ENCODE results near the gene KRTAP5-5.

Gene KRTAP5-5

DNA sequence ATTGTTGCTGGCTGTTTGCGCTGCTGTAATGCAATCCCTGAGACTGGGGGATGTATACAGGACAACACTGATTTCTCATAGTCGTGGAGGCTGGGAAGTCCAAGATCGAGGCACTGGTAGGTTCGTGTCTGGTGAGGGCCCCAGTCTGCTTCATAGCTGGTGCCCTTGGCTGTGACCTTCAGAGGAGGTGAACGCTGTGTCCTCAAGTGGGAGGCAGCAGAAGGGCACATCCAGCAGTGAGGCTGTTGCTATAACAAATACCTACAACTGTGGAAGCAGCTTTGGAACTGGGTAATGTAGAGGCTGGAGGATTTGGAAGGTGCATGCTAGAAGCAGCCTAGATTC, 21.3 kb downstream of the KRTAP5-5 start:
- no peak for TF ChIP-seq JUND (IDR thresholded peaks at IDR 0.05; ENCODE audit: low read depth)
- in situ Hi-C loops (cut with HindIII; ENCODE audit: low pct_unique_long_range_greater_than_20kb, low sequenced_read_pairs) = no loop called here
- no peak for DNase-seq (ENCODE audit: low read depth in 1 of 2, low spot score in 1 of 2)

DNA sequence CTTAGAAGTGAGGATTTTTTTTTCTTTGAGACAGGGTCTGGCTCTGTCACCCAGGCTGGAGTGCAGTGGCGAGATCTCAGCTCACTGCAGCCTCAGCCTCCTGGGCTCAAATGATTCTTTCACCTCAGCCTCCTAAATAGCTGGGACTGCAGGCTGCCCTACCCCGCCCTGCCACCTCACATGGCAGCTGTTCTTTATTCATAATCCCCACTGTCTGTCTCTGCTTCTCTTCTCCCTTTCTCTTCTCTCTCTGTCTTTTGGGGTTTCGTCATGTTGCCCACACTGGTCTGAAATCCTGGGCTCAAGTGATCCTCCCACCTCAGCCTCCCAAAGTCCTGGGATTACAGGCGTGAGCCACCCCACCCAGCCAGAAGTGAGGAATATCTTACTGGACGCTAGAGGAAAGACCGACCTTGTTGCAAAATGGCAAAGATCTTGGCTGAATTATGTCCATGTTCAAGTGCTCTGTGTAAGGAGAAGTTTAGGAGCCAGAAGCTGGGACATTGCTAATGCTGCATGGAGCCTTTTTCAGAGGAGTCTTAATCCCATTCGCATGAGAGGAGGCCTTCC, 21.9 kb downstream of the KRTAP5-5 start:
- TF ChIP-seq JUND (IDR thresholded peaks at IDR 0.05; ENCODE audit: low read depth) = no peak
- no peak for DNase-seq (ENCODE audit: low read depth in 1 of 2, low spot score in 1 of 2)
- in situ Hi-C loops (cut with HindIII; ENCODE audit: low pct_unique_long_range_greater_than_20kb, low sequenced_read_pairs) = no loop called here

DNA sequence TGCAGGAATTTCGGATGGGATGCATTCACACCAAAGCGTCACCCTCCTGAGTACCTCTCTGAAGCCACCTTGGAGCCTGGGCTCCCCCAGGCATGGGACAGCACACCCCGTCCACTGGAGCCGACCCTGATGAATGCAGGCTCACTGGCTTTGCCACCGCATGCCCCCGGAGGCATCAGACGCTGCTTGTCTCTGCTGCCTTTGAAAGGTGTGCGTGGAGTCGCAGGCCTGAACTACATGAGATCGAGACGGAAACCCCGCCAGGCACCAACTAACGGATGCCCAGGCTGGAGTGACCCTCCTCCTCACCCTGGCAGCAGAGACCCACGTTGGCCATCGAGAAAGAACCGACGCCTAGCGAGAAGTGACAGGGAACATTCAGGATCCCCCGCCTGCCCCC, 22.5 kb downstream of the KRTAP5-5 start:
- DNase-seq (ENCODE audit: low read depth in 1 of 2, low spot score in 1 of 2) = no peak
- in situ Hi-C loops (cut with HindIII; ENCODE audit: low pct_unique_long_range_greater_than_20kb, low sequenced_read_pairs) = no loop called here
- no peak for TF ChIP-seq JUND (IDR thresholded peaks at IDR 0.05; ENCODE audit: low read depth)

DNA sequence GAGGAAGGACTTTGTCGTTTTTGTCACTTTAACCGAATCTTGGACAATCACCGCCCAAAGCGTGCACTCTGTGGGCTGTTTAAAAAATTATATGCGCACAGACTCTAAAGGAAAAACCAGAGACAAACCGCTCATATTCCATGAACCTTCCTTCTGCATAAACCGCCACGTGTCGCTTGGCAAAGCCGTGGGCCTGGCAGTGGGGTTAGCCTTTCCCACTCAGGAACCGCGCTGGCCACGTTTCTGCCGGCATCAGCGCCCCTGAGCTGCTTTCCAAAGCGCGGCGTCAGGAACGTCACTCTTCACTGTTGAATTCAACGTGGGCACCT, 22.8 kb downstream of the KRTAP5-5 start:
- no peak for DNase-seq (ENCODE audit: low read depth in 1 of 2, low spot score in 1 of 2)
- in situ Hi-C loops (cut with HindIII; ENCODE audit: low pct_unique_long_range_greater_than_20kb, low sequenced_read_pairs) = no loop called here
- TF ChIP-seq JUND (IDR thresholded peaks at IDR 0.05; ENCODE audit: low read depth) = no peak

DNA sequence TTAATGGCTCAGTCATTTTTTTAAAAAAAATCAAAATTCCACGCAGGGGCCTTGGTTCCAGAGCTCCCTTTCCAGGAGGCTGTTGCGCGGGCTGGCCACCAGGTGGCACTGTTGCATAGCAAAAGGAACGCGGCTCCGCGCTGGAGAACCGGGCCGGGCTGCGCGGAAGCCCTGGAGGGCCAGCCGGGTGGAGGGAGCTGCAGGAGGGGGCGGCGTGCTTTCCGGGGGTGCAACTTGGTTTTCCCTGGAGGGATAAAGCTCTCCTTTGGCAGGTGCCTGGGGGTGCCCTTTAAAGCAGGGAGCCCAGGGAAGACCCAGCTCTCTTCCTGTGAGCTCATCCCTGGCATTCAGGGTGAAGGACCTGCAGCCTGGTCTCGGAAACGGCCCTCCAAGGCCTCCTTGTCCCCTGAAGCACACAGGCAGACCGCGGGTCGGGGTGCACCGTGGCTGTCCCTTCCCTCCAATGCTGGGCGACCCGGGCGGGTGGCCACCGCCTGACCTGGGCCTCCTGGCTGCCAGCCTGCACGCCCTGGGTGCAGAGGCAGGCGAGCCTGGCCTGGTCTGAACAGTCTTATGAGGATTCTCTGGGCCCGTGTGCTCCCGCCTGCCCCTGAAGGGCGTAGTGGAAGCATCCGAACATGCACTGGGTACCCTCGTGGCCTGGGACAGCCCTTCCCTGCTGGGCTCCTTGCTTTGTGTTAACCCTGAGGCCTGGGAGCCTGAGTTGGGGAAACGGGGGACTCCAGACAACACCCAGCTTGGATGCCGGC, 23.4 kb downstream of the KRTAP5-5 start:
- in situ Hi-C loops (cut with HindIII; ENCODE audit: low pct_unique_long_range_greater_than_20kb, low sequenced_read_pairs) = no loop called here
- DNase-seq (ENCODE audit: low read depth in 1 of 2, low spot score in 1 of 2) = peak; percentile 46 to 82

DNA sequence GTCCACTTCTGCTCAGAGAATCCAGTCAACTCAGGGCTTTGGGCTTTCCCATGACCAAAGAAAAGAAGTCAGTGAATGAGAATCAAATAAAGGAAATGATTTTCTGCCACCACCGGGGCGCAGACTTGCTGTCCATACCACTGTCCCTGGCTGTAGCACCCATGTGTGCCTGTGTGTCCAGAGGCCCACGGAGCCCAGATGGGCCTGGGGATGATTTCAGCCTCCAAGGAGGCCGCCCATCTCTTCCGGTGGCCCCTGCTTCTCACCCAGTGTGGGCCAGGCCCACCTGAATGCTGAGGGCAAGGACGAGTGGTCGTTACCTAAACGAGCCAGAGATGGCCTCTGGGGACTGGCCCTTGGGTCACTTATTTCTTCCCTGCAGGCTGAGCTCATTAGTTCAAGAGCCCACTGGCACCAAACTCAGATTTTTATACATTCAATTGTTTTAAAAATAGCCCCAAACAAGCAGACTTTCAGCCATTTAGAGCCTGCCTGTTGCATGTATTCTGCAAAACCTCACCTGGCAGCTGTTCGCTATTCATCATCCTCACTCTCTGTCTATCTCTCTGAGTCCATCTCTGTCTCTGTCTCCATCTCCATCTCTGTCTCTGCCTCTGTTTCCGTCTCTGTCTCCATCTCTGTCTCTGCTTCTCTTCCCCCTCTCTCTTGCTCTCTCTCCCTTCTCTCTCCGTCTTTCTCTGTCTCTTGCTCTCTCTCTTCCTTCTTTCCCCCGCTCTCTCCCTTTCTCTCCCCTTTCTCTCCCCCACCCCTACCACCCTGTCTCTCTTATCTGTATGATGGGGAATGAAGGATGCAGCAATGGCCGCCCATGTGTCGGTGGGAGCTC, 24.2 kb downstream of the KRTAP5-5 start:
- DNase-seq (ENCODE audit: low read depth in 1 of 2, low spot score in 1 of 2) = peak in 1 of 2 experiments; percentile 26
- no peak for TF ChIP-seq JUND (IDR thresholded peaks at IDR 0.05; ENCODE audit: low read depth)
- in situ Hi-C loops (cut with HindIII; ENCODE audit: low pct_unique_long_range_greater_than_20kb, low sequenced_read_pairs) = no loop called here

More for the DNA sequence above, 23.4 kb downstream of the KRTAP5-5 start:
- TF ChIP-seq JUND (IDR thresholded peaks at IDR 0.05; ENCODE audit: low read depth) = no peak

DNA sequence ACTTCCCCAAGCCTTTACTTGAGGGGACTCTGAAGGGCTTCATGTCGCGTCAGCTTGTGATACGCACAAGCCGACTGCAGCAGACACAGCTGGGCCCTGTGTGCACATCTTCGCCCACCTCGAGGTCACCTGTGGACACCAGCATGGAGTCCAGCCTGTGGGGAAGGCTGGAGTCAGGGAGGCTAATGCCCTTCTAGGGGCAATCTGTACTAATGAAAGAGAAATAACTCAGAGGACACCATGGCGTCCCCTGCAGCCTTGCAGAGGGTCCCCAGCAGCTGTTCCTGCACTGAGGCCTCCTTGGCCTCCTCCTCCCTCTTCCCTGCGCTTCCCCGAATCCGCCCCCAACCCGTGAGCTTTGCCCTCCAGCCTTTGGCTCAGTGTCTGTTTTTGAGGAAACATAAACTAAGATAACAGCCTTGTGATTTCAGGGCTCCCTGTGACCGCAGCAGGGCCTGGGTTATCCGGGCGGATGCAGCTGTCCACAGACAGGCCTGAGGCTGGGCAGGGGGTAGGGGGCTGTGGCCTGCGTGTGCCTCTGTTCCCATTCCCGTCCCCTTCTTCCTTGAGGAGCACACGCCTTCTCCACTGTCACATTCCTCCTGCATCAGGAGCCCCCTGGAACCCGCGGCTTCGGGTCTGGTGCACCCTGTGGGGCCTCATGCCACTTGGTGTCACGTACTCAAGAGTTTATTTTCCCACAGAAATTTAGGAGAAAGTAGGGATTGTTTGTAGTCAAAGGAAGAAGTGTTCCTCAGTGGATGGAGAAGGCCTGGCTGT, 25.0 kb downstream of the KRTAP5-5 start:
- no peak for TF ChIP-seq JUND (IDR thresholded peaks at IDR 0.05; ENCODE audit: low read depth)
- no peak for DNase-seq (ENCODE audit: low read depth in 1 of 2, low spot score in 1 of 2)
- in situ Hi-C loops (cut with HindIII; ENCODE audit: low pct_unique_long_range_greater_than_20kb, low sequenced_read_pairs) = no loop called here

DNA sequence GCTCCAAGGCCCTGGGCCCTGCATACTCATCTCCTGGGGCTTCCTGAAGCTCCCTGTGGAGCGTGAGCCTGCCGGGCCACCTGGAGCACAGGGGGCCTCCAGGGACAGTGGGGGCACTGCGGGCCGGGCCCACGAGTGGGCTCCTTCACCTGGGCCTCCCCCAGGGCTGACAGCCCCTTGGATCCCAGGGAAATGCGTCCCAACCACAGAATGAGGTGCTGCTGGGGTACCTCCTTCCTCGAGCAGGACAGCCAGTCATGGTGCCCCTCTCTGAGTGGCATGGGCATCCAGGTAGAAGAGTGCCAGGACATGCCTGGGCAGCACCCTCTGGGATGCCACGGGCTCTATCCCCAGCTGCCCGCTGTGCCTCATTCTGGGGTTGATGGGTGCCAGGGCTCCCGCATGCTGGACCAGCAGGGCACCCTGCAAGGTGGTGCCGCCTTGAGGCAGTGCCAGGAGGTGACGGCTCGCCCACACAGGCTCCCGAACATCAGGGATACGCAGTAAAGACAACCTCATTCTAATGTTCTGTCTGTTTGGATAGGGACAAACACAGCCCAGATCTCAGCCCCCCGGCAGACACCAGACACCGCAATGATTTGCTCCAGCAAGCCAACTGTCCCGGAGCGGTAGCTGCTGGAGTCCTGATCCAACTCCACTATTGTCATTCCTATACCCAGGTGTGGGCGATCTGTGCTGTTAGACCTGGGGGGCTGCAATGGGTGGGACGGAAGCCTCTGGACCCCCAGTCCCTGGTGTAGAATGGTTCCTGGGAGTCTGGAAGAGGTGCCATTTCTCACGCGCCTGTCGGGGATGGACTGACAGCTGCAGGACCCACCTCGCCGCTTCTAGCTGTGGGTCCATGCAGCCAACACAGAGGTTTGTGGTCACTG, 25.8 kb downstream of the KRTAP5-5 start:
- in situ Hi-C loops (cut with HindIII; ENCODE audit: low pct_unique_long_range_greater_than_20kb, low sequenced_read_pairs) = no loop called here

DNA sequence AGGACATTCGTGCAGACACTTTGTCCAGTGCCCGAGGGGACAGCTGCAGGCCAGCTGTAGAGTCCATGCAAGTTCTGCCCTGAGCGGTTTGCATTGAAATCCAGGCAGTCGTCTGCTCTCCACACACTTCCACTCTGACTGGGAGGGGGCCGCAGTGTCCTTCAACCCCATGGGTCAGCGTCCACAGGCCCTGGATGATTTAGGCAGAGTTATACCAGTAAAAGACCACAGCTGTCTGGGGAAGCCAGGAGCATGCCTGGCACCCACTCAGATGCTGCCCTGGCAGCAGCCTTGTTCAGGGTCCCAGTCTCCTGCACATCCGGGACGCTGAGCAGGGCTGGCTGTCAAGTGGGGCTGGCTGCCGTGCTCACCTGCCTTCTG, 26.5 kb downstream of the KRTAP5-5 start:
- DNase-seq (ENCODE audit: low read depth in 1 of 2, low spot score in 1 of 2) = no peak
- in situ Hi-C loops (cut with HindIII; ENCODE audit: low pct_unique_long_range_greater_than_20kb, low sequenced_read_pairs) = no loop called here
- TF ChIP-seq JUND (IDR thresholded peaks at IDR 0.05; ENCODE audit: low read depth) = no peak

More for the DNA sequence above, 25.8 kb downstream of the KRTAP5-5 start:
- DNase-seq (ENCODE audit: low read depth in 1 of 2, low spot score in 1 of 2) = no peak
- TF ChIP-seq JUND (IDR thresholded peaks at IDR 0.05; ENCODE audit: low read depth) = no peak

DNA sequence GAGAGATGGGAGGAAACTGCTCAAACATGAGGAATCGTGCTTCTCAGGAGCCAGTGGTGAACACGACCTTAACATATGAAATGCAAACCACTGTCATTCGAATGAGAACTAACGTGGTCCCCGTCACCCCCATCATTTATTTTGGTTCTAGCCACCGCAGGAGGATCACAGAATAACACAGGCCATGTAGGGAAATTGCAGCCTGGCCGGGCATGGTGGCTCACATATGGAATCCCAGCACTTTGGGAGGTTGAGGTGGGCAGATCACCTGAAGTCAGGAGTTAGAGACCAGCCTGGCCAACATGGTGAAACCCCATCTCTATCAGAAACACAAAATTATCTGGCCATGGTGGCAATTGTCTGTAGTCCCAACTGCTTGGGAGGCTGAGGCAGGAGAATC, 27.1 kb downstream of the KRTAP5-5 start:
- no peak for TF ChIP-seq JUND (IDR thresholded peaks at IDR 0.05; ENCODE audit: low read depth)
- DNase-seq (ENCODE audit: low read depth in 1 of 2, low spot score in 1 of 2) = no peak
- in situ Hi-C loops (cut with HindIII; ENCODE audit: low pct_unique_long_range_greater_than_20kb, low sequenced_read_pairs) = no loop called here

DNA sequence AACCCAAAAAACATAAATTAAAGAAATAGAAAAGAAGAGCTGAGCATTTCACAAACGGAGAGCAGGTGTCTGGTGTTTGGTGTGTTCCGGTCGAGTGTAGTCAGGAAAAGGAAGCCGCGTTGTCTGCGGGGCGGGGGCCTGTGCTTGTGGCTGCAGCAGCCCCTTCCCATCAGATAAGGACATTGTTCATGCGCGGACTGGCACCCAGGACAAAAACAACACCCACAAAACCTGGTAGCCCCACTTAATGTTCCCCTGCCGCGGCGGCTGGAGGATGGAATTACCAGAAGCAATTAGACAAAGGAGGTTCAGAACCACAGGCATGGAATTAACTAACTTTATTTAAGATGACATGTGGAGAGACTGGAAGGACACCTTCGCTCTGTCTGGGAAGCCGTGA, 29.9 kb downstream of the KRTAP5-5 start:
- no peak for TF ChIP-seq JUND (IDR thresholded peaks at IDR 0.05; ENCODE audit: low read depth)
- no peak for DNase-seq (ENCODE audit: low read depth in 1 of 2, low spot score in 1 of 2)
- in situ Hi-C loops (cut with HindIII; ENCODE audit: low pct_unique_long_range_greater_than_20kb, low sequenced_read_pairs) = no loop called here
